KMS-11 (cell line): ENCODE measurements around the gene RPGRIP1.
"Not testable (repeated sequence)": the region's sequence is repeated elsewhere in the genome, so short reads cannot be mapped to it uniquely, and the experiment has no call there.

Experiments used
- H2AFZ ChIP-seq: fragments of 200-600 bp; sonication (generic); 2 replicates; pipeline ENCODE4 v1.6.1; 2016; ENCODE audit warnings: antibody characterized with exemption, mixed run types, low read depth
- H3K27ac ChIP-seq: fragments of 200-600 bp; sonication (generic); 2 replicates; pipeline ENCODE4 v1.6.1; 2016; ENCODE audit warnings: mild to moderate bottlenecking, mixed run types
- H3K27me3 ChIP-seq: fragments of 200-600 bp; sonication (generic); 2 replicates; pipeline ENCODE4 v1.6.1; 2017; ENCODE audit warnings: mild to moderate bottlenecking, low read depth, mixed run types, moderate library complexity; ENCODE audit not compliant: insufficient read depth
- H3K36me3 ChIP-seq: fragments of 200-600 bp; sonication (generic); 2 replicates; pipeline ENCODE4 v1.6.1; 2017; ENCODE audit warnings: mild to moderate bottlenecking, mixed run types; ENCODE audit not compliant: insufficient read depth
- H3K4me1 ChIP-seq: fragments of 200-600 bp; sonication (generic); 2 replicates; pipeline ENCODE4 v1.6.1; 2016; ENCODE audit warnings: mild to moderate bottlenecking, low read depth, mixed run types; ENCODE audit not compliant: poor library complexity, severe bottlenecking
- H3K4me2 ChIP-seq: fragments of 200-600 bp; sonication (generic); 2 replicates; pipeline ENCODE4 v1.7.0; 2016; ENCODE audit warnings: mild to moderate bottlenecking, mixed run types
- H3K4me3 ChIP-seq: fragments of 200-600 bp; sonication (generic); IDR thresholded peaks from 2 replicates; pipeline ENCODE4 v1.6.1; 2017; ENCODE audit warnings: low read depth, low read length, mixed read lengths; ENCODE audit not compliant: insufficient read depth
- H3K79me2 ChIP-seq: fragments of 200-600 bp; sonication (generic); 2 replicates; pipeline ENCODE4 v1.6.1; 2016; ENCODE audit warnings: low read depth, mixed run types; ENCODE audit not compliant: insufficient read depth
- H3K9ac ChIP-seq: fragments of 200-600 bp; sonication (generic); 2 replicates; pipeline ENCODE4 v1.6.1; 2016; ENCODE audit warnings: mild to moderate bottlenecking, mixed run types
- H4K20me1 ChIP-seq: fragments of 200-600 bp; sonication (generic); 2 replicates; pipeline ENCODE4 v1.6.1; 2016; ENCODE audit warnings: mild to moderate bottlenecking, mixed run types; ENCODE audit not compliant: insufficient read depth
- TF ChIP-seq, protein P1 (sequence below): fragments of 200-600 bp; sonication (generic); conservative IDR thresholded peaks from 2 replicates; pipeline ENCODE4 v1.6.1; 2017; ENCODE audit warnings: low read depth, mild to moderate bottlenecking, antibody characterized with exemption, low read length, moderate library complexity, mixed read lengths

The RPGRIP1 gene

DNA sequence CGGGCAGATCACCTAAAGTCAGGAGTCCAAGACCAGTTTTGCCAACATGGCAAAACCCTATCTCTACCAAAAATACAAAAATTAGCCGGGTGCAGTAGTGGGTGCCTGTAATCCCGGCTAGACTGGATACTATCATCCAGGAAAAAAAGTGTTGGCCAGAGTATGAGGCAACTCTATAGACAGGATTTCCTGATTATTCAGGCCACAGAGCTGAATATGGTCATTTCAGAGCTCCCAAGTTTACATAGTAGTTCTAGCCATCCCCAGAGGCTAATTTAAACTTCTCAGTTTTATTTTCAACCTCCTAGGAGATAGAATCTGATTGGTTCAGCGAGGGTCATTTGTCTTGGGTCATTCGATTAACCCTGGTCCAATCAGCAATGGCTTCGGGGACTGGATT, 7.3 kb downstream of the RPGRIP1 start:
- Histone ChIP-seq H3K27ac (no peak overlapping the region), H3K79me2 (no peaks in the 10 kb centered on the region), H3K9ac (no peak overlapping the region), H4K20me1 (no peaks in the 10 kb centered on the region), H3K27me3 (no peaks in the 10 kb centered on the region), H3K4me1 (no peaks in the 10 kb centered on the region), H3K4me3 (no peak overlapping the region), H2AFZ (no peak overlapping the region), H3K36me3 (no peaks in the 10 kb centered on the region), H3K4me2 (no peak overlapping the region)
- TF ChIP-seq, protein P1, sequence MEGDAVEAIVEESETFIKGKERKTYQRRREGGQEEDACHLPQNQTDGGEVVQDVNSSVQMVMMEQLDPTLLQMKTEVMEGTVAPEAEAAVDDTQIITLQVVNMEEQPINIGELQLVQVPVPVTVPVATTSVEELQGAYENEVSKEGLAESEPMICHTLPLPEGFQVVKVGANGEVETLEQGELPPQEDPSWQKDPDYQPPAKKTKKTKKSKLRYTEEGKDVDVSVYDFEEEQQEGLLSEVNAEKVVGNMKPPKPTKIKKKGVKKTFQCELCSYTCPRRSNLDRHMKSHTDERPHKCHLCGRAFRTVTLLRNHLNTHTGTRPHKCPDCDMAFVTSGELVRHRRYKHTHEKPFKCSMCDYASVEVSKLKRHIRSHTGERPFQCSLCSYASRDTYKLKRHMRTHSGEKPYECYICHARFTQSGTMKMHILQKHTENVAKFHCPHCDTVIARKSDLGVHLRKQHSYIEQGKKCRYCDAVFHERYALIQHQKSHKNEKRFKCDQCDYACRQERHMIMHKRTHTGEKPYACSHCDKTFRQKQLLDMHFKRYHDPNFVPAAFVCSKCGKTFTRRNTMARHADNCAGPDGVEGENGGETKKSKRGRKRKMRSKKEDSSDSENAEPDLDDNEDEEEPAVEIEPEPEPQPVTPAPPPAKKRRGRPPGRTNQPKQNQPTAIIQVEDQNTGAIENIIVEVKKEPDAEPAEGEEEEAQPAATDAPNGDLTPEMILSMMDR, result no peak

DNA sequence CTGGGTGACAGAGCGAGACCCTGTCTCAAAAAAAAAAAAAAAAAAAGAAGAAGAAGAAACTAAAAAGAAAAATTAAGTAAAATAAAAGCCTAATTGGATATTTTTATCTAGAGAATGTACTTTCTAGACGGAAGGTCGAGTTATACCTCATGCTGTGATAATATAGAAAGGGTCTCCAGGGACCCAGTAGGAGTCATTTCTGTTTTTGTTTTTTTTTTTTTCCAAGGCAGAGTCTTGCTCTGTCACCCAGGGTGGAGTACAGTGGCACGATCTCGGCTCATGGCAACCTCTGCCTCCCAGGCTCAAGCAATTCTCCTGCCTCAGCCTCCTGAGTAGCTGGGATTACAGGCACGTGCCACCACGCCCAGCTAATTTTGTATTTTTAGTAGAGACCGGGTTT, 14.1 kb downstream of the RPGRIP1 start:
- H3K9ac ChIP-seq, H3K4me3 ChIP-seq, H3K36me3 ChIP-seq, H4K20me1 ChIP-seq, H3K4me1 ChIP-seq, H2AFZ ChIP-seq, H3K4me2 ChIP-seq, H3K27me3 ChIP-seq, H3K79me2 ChIP-seq, H3K27ac ChIP-seq: not testable (repeated sequence)

DNA sequence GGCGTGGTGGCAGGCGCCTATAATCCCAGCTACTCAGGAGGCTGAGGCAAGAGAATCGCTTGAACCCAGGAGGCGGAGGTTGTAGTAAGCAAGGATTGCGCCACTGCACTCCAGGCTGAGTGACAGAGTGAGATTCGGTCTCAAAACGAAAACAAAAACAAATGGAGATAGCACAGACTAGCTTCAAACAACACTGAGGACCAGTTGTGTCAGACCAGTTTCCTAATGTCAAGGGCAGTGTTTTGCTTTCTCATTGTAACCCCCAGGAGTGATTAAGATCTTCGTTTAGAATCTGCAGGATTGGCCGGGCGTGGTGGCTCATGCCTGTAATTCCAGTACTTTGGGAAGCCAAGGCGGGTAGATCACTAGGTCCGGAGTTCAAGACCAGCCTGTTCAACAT, 18.5 kb downstream of the RPGRIP1 start:
- Histone ChIP-seq H3K4me3 (no peak overlapping the region), H3K4me2 (no peak overlapping the region), H3K4me1 (peaks cover 33% of the 10 kb centered on the region), H4K20me1 (no peaks in the 10 kb centered on the region), H3K27ac (no peak overlapping the region), H3K9ac (no peak overlapping the region), H3K36me3 (no peaks in the 10 kb centered on the region), H3K79me2 (no peaks in the 10 kb centered on the region), H2AFZ (no peak overlapping the region), H3K27me3 (no peaks in the 10 kb centered on the region)
- TF ChIP-seq, protein P1, result no peak

DNA sequence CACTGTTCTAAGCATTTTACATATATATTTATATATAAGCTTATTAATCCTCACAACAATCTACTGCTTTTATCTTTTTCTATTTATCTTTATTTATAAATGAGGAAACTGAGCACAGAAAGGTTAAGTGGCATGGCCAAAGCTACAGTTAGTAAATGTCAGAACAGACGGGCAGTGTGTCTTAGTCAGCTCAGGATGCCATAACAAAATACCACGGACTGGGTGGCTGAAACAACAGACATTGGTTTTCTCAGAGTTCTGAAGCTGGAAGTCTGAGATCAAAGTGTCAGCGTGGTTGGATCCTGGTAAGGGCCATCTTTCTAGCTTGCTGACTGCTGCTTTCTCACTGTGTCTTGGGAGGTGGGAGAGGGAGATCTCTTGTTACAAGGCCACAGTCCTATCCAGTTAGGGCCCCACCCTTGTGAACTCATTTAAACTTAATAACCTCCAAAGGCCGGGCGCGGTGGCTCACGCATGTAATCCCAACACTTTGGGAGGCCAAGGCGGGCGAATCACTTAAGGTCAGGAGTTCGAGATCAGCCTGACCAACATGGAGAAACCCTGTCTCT, 19.8 kb downstream of the RPGRIP1 start:
- TF ChIP-seq, protein P1, result no peak
- Histone ChIP-seq H3K27ac (no peak overlapping the region), H3K4me1 (peaks cover 33% of the 10 kb centered on the region), H4K20me1 (no peaks in the 10 kb centered on the region), H3K36me3 (no peaks in the 10 kb centered on the region), H2AFZ (no peak overlapping the region), H3K27me3 (no peaks in the 10 kb centered on the region), H3K9ac (no peak overlapping the region), H3K4me3 (no peak overlapping the region), H3K79me2 (no peaks in the 10 kb centered on the region), H3K4me2 (no peak overlapping the region; the same call in 1 of the 2 replicates)

DNA sequence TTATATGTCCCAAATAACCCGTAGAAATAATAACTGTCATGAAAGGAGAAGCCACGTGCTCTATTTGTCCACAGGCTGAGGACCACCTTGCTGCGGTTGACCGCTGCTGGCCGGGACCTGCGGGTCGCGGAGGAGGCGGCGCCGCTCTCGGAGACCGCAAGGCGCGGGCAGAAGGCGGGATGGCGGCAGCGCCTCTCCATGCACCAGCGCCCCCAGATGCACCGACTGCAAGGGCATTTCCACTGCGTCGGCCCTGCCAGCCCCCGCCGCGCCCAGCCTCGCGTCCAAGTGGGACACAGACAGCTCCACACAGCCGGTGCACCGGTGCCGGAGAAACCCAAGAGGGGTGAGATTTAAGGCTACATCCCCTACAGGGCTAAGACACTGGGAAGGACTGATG, 21.0 kb downstream of the RPGRIP1 start:
- H3K4me2 ChIP-seq, result peak overlapping the region; percentile 66
- H3K4me3 ChIP-seq, result no peak overlapping the region

More for the DNA sequence above, 21.0 kb downstream of the RPGRIP1 start:
- Histone ChIP-seq H3K4me1 (peaks cover 40% of the 10 kb centered on the region), H3K79me2 (no peaks in the 10 kb centered on the region), H2AFZ (peak overlapping the region; percentile 69), H3K9ac (peak overlapping the region; percentile 27; the same call in 1 of the 2 replicates), H3K36me3 (no peaks in the 10 kb centered on the region), H3K27me3 (no peaks in the 10 kb centered on the region), H3K27ac (no peak overlapping the region; the same call in 1 of the 2 replicates), H4K20me1 (no peaks in the 10 kb centered on the region)
- TF ChIP-seq, protein P1, result no peak
